GM19240 (cell line): ENCODE results near the gene PCCB.
A peak's percentile ranks its signal among the peaks of the same experiment; 100 is the strongest.
"Not testable (repeated sequence)": the region's sequence is repeated elsewhere in the genome, so short reads cannot be mapped to it uniquely, and the experiment has no call there.

Source experiments
- DNase-seq: peaks from one replicate; pipeline ENCODE4 v3.0.0; 2011; ENCODE audit warnings: low spot score; ENCODE audit not compliant: insufficient read length

The PCCB gene

GRCh38 chr3:136250059-136250902 lies at the start of gene PCCB:
Gene PCCB, plus strand, starts transcription at chr3:136250340. Its CDS starts 36 bp downstream, at chr3:136250376.
- peak; percentile 78 for DNase-seq

DNA sequence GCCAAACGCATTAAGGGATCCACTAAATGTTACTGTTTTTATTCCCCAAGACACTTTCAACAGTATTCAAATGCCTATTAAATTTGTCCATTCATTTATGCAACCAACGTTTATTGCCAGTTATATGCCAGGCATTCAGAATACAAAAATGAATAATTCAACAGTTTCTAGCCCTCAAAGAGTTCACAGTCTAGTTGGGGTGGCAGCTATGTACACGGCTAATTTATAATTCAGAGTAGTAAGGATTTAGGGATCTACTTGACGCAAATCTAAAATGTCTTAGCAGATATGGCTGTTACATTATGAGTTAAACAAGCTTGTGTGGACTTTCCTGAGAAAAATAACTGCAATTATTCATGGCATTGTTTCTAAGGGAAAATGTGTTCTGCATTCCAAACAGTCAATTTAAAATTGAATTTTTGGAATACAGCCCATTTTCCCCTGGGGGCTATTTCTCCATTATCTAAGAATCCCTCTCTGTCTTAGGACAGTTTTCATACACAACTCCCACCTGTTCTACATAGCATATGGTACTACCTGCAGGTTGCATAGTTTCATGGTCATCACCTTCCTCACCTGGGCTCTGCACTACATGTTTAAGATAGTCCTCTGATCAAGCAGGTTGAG lies 42.5 kb upstream of the PCCB start:
- no peak for DNase-seq

DNA sequence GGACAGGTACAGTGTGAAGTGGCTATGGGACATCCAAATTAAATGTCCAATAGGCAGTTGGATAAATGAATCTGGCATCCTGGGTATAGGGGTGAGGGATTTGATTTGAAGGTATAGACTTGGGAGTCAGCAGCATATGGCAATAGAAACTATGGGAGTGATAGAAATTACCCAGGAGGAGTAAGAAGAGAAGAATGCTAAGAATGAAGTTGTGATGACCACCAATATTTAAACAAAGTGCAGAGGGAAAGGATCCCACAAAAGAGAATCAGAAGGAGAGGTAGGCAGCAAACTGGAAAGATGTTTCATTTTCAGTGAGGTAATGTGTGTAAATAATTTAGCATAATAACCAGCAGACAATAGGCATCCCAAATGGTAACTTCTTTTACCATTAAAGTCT lies 40.2 kb upstream of the PCCB start:
- no peak for DNase-seq

GRCh38 chr3:136211547-136211946 lies 38.6 kb upstream of the PCCB start:
- DNase-seq: no peak

- DNase-seq: not testable (repeated sequence)
Observed at GRCh38 chr3:136222746-136223145, 27.4 kb upstream of the PCCB start.

DNA sequence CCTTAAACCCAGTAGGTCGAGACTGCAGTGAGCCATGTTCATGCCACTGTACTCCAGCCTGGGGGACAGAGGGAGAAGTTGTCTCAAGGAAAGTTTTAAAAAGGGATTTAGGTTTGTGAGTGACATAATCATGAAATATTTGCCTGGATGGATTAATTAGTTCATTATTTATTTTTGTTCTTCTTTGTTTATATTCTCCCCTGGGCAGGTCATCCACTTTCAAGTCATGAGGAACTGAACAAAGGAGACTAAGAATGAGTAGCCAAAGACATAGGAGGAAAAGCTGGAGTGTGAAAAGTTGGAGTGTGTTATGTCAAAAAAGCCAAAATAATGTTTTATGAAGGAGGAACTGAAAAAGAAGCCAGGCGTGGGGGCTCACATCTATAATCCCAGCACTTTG lies 17.7 kb upstream of the PCCB start:
- DNase-seq: no peak

- DNase-seq: no peak
Observed at GRCh38 chr3:136235545-136235944, 14.6 kb upstream of the PCCB start.

DNA sequence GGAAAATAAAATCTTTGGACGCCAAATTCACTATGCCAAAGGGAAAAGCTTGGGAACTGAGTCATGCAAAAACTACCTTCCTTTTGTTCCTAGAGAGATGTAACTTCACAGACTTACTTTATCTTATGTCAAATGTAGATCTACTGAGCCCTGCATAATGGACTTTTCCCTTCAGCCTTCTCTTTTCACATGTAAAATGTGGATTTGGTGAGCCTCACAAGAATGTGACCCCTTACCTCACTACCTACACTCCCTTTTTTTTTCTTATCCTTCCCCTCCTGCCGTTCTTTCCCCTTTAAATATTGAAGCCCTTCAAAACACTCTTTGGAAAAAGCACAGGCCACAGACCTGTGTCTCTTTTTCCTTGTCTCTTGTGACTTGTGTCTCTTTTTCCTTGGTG lies 14.0 kb upstream of the PCCB start:
- DNase-seq: no peak

DNA sequence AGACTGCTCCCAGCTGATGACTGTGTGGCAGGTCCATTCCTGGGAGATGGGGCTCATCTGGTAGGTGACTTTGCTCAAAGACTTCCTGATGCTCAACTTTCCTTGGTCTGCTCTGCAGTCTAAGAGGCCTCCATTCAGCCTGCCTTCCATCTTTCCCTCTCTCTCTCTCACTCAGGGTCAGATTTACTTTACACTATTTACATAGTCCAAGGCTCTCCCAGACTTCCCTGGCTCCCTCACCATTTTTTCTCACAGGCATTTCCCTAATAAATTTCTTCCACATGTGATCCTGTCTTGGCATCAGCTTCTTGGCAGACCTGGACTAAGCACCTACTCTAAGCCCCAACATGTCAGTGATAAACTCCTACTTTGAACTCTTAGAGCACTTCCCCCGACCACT lies 13.0 kb upstream of the PCCB start:
- DNase-seq: no peak

DNA sequence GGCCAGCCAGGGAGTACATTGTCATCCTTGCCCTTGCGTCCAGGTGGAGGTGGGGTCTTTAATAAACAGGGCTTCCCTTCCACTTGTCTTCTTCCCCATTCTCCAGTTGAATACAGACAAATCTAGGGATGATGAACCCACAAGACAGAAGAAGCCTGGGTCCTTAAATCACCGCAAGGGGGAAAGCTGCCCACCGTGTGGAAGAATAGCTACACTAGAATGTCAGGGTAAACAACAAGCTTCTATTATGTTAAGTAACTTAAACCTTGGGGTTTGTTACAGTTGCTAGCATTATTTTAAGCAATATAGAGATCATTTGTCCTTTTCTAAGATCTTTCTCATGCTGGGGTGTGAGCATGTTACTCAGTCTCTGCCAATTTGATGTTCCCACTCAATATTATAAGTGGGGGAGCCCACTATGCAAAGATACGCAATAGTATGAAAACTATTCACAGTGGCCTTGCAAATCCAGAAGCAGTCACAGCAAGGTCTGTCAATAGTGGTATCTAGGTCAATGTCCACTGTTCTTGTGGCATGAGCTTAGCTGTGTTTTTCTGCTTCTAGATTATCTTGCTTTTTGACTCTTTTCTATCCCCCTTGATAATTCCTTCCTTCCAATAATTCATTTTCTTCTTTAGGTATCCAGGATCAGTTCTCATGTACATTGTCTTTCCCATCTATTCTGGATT lies 12.0 kb upstream of the PCCB start:
- no peak for DNase-seq

DNA sequence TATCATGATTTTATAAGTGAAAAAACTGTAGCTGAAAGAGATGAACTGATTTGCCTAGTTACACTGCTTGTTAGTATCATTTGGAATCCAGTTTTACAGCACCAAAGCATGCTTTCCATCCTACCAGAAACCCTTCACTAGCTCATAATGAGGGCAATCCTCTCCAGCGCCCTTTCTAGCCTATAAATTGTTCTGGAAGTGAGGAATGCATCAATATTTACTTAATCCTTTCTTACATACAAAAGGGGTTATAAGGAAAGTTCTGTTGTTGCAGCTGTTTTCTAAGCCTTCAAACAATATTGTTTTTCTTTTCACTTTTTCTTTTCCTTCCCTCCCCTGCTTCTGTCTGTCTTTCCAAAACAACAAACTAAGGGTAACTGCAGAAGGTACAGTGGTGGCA lies 11.0 kb upstream of the PCCB start:
- no peak for DNase-seq

- DNase-seq: no peak
Observed at GRCh38 chr3:136245691-136246090, 4.4 kb upstream of the PCCB start.

- no peak for DNase-seq
Observed at GRCh38 chr3:136247436-136247835, 2.7 kb upstream of the PCCB start.

DNA sequence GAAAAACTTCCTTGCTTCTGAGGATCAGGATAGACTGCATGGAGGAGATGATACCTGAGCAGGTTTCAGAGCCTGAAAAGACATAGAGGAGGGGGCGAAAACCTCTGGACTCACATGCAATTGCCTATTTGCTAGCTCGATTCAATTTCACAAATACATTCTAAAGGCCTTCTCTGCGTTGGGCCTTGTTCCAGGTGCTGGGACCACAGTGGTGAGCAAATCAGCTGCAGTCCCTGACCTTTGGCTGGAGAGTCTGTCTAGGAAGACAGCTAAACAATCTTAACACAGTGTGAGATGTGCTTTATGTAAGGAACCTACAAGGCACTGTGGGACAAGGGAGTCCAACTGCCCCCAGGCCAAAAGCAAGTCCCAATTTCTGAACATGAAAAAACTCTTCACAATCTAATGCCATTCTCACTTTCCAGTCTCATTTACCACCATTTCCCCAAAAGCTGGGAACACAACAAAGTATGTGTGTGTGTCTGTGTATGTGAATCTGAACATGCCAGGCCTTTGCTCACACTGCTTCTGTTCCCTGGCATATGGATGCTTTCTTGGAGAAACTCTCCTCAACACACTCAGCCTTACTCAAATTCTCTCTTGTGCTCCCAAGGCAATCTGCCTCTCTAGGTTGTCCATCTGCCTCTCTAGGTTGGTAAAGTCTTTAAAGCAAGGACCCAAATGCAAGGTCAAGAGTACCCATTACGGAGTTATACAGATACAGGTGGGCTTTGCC lies 2.1 kb upstream of the PCCB start:
- DNase-seq: no peak

- no peak for DNase-seq
Observed at GRCh38 chr3:136249091-136249490, 1.0 kb upstream of the PCCB start.

- no peak for DNase-seq
Observed at GRCh38 chr3:136249593-136249992, 547 bp upstream of the PCCB start.

DNA sequence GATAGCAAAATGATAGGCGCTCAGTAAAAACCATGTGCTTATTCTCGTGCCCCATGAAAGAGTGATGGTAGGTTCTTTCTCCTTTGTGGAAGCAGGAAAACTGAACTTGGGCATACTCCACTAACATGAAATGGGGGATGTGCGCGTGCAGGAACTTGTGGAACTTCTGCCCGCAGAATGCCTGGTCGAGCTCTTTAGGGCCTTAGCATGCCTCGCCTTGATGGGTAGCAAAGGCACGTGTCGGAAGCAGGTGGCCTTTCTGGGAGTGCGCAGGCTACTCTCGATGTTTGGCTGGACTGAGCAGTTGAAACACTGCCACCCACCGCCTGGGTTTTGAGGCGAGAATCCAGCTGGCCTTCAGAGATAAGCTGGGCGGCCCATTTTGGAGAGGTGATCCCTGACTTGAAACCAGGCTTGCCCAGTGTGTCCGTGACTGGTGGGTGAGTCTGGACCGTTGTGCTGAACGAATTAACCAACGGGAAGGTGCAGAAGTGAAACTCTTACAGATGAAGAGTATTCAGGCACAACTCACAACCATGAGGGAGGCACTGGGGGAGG lies 842 bp downstream of the PCCB start:
- no peak for DNase-seq

- no peak for DNase-seq
Observed at GRCh38 chr3:136251511-136251910, 1.4 kb downstream of the PCCB start.

- DNase-seq: no peak
Observed at GRCh38 chr3:136255672-136256406, 5.7 kb downstream of the PCCB start.

DNA sequence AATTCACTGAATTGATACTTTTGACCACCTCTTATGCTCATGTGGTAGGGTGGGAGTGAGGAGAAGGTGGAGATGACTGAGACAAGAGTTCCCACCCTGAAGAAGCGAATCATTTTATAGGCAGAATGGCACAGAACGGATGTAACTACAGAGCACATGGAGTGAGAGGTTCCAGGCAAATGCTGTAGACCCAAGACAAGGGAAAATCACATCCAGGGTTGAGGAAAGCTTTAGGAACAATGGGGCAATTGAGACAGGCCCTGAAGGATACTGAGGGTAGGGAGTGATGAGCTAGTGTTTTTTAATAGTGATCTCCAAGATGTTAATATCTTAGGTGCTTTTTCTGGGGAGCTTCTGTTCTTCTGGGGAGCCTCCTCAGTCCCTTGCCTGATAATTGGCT lies 8.1 kb downstream of the PCCB start:
- DNase-seq: no peak

DNA sequence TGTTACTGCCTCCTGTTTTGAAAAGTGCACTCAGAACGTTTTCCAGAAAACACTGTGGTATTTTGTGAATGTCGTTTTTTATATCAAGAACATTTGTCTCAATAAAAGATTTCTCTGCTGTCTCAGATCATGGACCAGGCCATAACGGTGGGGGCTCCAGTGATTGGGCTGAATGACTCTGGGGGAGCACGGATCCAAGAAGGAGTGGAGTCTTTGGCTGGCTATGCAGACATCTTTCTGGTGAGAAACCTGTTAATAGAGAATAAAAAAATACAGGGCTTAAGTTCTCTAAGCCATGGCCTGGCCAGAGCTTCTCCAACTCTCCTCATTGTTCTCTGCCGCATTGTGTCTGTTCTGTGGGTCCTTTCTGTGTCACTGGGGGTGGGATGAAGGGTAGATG lies 11.7 kb downstream of the PCCB start:
- DNase-seq: no peak
